Left colon (tissue), 2 donors: ENCODE data around the gene MBP. TPM values are rescaled to one million over a fixed set of nuclear protein-coding genes. Genes with fewer than 3 reads are reported as not detected.
A peak's percentile ranks its signal among the peaks of the same experiment; 100 is the strongest.
"Not testable (repeated sequence)": the region's sequence is repeated elsewhere in the genome, so short reads cannot be mapped to it uniquely, and the experiment has no call there.

ENCODE experiments used
- ATAC-seq: fragments of 200-7000 bp; cut with Tn5 transposase; one replicate; pipeline ENCODE4 v1.9.1; 2020; ENCODE audit warnings: mild to moderate bottlenecking, moderate library complexity
- DNase-seq, 2 donors: peaks; one replicate each; pipeline ENCODE4 v3.0.0-alpha.2; 2020
- intact Hi-C, 2 donors: fragments of 100-400 bp; cut with DNase I in 1 of 2; cut with micrococcal nuclease in 1 of 2; formaldehyde crosslinking; loops; one replicate each; pipeline versions ENCODE4 v1.11.2 to v1.14.0; 2022; cut with DNase I, micrococcal nuclease
- total RNA-seq, 2 donors: library from RNA; stranded (reverse); fragmentation: NEBNext Ultra II Directional; extraction: Animal tissue kit (Norgen Biotek cat#: 25700); gene quantifications; one replicate each; pipeline ENCODE4 v1.2.1, GENCODE V29; 2021
- donor health status: DM: no; HTN: no; CAD: no.
- donor health status: DM: yes; HTN: yes; CAD: no.

Gene MBP
- total RNA-seq, 2 donors from 2014 or later = 48.5 to 51.6 TPM

GRCh38 chr18:76993085-76993382, 139.5 kb downstream of the MBP start:
- ATAC-seq (no peak), DNase-seq (no peak)
- intact Hi-C loops = no loop called here

GRCh38 chr18:76992226-76993084, 140.1 kb downstream of the MBP start:
- ATAC-seq (no peak), DNase-seq (no peak)
- intact Hi-C loops = no loop called here

- DNase-seq = no peak
- no peak for ATAC-seq
- intact Hi-C loops = no loop called here
These were observed 141.4 kb downstream of the MBP start for GRCh38 chr18:76991021-76991688.

GRCh38 chr18:76990343-76991020, 142.1 kb downstream of the MBP start:
- DNase-seq, intact Hi-C loops: not testable (repeated sequence)
- ATAC-seq = peak; percentile 28

GRCh38 chr18:76989647-76990190, 142.9 kb downstream of the MBP start:
- intact Hi-C loops = loop anchor here in 1 of 2 donors (10.0 kb wide), 1 partner anchor 185 kb away; no protein-coding TSS in a partner anchor
- DNase-seq = no peak
- no peak for ATAC-seq

- ATAC-seq = no peak
- no peak for DNase-seq
- intact Hi-C loops = loop anchor here in 1 of 2 donors (10.0 kb wide), 1 partner anchor 184 kb away; no protein-coding TSS in a partner anchor
These were observed 143.5 kb downstream of the MBP start for GRCh38 chr18:76988827-76989646.

- no peak for ATAC-seq
- intact Hi-C loops = loop anchor here in 1 of 2 donors (10.0 kb wide), 1 partner anchor 183 kb away; no protein-coding TSS in a partner anchor
- DNase-seq = no peak
These were observed 144.4 kb downstream of the MBP start for GRCh38 chr18:76988031-76988826.

- intact Hi-C loops = loop anchor here in 1 of 2 donors (10.0 kb wide), 1 partner anchor 182 kb away; no protein-coding TSS in a partner anchor
- no peak for DNase-seq
- ATAC-seq = no peak
These were observed 146.2 kb downstream of the MBP start for GRCh38 chr18:76986406-76986805.

- intact Hi-C loops = loop anchor here in 1 of 2 donors (10.0 kb wide), 1 partner anchor 181 kb away; no protein-coding TSS in a partner anchor
- ATAC-seq (no peak), DNase-seq (no peak)
These were observed 146.7 kb downstream of the MBP start for GRCh38 chr18:76985951-76986236.

- peak in 1 of 2 donors; percentile 12 for DNase-seq
- ATAC-seq = no peak
- intact Hi-C loops = loop anchor here in 1 of 2 donors (10.0 kb wide), 1 partner anchor 181 kb away; no protein-coding TSS in a partner anchor
These were observed 147.2 kb downstream of the MBP start for GRCh38 chr18:76985156-76985950.

GRCh38 chr18:76984193-76985155, 148.1 kb downstream of the MBP start:
- ATAC-seq = no peak
- DNase-seq = no peak
- intact Hi-C loops = loop anchor here in 1 of 2 donors (10.0 kb wide), 1 partner anchor 180 kb away; no protein-coding TSS in a partner anchor

GRCh38 chr18:76983613-76984051, 149.0 kb downstream of the MBP start:
- intact Hi-C loops = loop anchor here in 1 of 2 donors (10.0 kb wide), 1 partner anchor 179 kb away; no protein-coding TSS in a partner anchor
- no peak for ATAC-seq

GRCh38 chr18:76982841-76983583, 149.6 kb downstream of the MBP start:
- intact Hi-C loops = loop anchor here in 1 of 2 donors (10.0 kb wide), 1 partner anchor 178 kb away; no protein-coding TSS in a partner anchor
- ATAC-seq = peak; percentile 73
- peak; percentile 87 to 95 for DNase-seq

More at GRCh38 chr18:76983613-76984051, 149.0 kb downstream of the MBP start:
- DNase-seq = no peak

- DNase-seq = no peak
- ATAC-seq = peak; percentile 40
- intact Hi-C loops = loop anchor here in 1 of 2 donors (10.0 kb wide), 1 partner anchor 177 kb away; no protein-coding TSS in a partner anchor
These were observed 150.5 kb downstream of the MBP start for GRCh38 chr18:76982038-76982437.
